HG03196 (cell line): ENCODE data around the gene RBP2.

Source experiments
- ATAC-seq: cut with Tn5 transposase; IDR thresholded peaks from one replicate; pipeline ENCODE4 v1.9.1; 2021; ENCODE audit not compliant: unreplicated experiment

The RBP2 gene

DNA sequence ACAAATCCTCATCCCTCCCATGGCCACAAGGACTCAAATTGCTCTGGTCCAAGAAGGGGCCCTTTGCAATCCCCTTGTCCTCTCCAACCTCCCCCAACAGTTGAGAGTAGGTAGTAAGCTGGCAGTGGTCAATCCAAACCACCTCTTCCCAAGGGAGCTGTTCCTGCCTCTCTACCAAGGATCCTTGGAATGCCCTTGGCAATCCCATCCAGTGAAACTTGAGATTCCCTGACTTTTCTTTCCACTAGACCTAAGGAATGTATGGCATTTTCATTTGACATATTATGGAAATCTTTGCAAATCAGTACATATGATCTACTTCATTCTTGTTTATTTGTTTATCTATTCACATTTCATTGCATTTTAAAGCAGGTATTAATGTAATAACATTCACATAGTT, 4.8 kb upstream of the RBP2 start:
- no peak for ATAC-seq

DNA sequence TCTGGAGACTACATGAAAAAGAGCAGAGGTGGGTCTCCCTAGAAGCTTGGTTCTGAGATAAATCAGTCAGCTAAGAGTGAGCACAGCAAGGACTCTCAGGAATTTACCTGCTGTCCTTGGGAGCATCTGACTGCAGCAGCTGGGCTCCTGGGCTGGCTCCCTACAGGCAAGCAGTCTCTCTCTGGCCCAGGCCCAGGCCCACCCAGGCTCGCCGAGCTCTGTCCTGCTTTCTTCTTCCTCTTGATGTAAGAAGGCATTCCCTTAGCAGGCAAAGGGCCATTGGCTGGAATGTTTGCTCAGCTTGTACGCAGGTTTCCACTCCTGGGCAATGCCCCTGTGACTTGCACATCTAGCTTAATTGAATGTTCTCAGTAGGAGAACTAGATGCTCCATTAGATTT, 4.3 kb upstream of the RBP2 start:
- ATAC-seq = no peak

DNA sequence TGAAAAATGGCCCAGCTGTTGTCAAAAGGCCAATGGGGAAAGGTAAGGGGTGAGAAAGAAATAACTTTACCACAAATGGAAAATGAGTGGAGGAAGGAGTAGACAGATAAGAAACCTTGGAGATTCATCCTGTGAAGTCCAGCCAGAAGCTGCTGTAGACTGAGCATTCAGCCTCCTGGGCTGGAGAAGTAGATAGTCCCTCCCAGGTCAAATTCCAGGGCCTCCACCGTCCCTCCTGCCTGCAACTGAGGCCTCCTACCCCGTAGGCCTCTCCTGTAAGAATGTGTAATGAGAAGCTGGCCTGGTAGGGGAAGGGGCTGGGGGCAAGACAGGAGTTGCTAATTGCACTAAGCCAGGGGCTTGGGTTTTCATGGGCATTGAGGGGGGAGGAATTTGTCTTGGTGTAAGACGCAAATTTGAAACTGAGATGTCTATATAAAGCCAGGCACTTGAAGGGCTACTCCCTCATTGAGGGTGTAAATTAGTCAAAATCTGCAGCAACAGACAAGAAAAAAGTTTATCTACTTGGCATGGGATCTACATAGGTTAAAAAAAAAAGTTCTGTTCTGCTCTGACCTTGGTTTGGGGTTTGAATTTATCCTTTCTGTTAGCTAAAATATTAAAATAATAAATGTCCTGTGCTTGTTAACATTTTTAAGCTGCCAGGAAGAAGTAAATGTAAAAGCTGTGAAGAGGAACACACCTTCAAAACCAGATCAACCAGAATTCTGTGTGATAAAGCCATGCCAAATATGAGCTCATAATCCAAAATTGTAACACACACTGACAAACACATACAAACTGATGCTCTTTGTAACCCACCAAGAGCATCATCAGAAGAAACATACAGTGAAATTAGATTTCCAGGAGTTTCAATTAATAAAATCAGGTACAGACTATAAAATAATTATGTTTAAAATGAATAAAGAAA, 1.7 kb upstream of the RBP2 start:
- no peak for ATAC-seq

DNA sequence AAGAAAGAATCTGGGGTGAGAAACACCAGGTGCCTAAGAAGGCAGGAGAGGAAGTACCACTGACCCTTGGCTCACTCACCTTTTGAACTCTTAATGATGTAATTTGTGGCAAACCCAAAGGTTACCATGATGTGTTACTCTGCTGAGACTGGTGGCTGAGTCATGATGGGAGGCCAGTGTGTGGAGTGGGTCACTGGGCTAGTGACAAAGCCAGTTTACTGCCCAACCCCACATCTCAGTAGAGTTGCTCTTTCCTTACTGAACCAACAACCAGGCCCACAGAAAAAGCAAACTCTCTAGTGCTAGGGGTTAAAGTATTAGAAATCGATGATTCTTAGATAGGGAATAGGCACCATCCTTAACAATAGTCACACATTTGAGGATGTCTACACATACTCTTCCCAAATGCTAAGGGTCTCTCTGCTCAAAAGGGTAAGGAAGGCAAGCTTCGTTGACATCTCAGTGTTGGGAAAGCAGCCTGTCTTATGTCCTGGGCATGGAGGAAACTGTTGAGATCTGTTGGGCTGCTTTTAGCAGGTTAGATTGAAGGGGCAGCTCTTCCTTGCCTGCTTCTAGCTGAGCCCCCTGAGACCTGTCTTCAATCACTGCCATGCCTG, 3.1 kb downstream of the RBP2 start:
- no peak for ATAC-seq

DNA sequence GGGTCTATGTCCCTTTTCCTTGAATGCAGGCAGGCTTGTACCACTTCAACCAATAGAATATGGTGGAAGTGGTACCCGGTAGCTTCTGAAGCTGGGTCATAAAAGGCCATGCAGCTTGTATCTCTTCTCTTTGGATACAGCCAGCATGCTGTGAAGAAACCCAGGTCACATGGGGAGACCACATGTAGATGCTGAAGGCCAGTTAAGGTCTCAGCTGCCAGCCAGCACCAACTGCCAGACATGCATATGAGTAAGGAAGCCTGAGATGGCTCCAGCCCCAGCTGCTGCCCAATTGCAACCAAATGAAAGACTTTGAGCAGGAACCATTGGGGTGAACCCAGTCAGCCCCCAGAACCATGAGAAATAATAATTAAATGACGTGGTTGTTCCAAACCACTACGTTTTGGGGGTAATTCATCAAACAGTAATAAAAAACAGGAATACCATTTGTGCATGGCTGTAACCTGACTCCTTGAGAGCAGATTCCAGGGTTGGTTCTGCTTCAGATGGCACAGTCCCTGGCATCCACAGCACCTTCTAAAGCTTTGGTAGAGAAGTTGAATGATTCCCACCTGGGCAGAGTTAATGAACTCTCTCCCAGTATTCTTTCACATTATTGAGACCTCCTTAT, 3.8 kb downstream of the RBP2 start:
- ATAC-seq = no peak

DNA sequence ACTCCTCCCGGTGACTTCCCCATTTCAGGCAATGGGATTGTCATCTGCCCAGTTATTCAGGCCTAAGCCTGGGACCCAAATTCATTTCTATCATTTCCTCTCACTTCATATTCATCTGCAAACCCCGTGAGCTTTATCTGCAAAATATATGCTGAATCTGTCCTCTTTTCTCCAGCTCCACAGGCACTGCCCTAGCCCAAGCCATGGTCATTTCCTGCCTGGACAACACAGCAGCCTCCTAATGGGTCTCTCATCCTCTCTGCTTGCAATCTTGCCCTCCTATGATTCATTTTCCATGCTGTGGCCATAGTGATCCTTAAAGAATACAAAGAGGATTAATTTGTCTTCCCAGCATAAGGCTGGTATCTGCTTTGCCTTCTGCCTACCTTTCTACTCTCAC, 6.1 kb downstream of the RBP2 start:
- no peak for ATAC-seq

DNA sequence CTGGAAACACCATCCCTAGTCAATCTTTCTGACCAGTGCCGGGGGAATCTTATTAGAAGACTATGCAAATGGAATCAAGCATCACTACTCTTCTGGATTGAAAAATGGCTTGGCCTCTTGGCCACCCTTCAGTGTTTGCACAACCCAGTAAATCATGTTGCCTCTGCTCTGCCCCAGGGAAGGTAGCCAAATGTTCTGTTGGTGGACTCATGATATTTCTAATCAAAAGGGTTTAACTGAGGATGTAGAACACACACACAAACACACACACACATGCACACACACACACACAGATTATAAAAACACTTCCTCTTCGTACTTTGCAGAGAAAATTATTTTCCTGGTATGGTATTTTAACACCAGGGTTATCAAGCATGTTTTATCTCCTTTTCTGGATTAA, 7.9 kb downstream of the RBP2 start:
- no peak for ATAC-seq

DNA sequence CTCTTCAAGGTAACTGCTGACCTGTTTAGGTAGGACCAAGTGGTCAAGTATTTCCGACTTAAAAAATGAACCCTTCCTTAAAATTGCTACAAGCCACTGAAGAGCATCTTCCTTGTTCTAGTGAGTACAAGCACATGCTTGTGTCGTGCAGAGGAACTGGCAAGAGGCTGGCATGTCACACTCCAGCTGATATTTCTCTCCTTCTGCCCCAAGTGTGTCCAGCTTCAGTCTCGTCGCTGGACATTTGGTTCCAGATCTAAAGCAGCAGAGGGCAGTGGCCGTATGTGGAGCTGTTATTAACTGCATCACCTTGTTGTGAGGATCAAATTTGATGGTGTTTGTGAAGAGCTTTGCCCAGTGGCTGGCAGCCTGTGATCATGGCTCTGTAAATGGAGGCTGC, 10.0 kb downstream of the RBP2 start:
- no peak for ATAC-seq

DNA sequence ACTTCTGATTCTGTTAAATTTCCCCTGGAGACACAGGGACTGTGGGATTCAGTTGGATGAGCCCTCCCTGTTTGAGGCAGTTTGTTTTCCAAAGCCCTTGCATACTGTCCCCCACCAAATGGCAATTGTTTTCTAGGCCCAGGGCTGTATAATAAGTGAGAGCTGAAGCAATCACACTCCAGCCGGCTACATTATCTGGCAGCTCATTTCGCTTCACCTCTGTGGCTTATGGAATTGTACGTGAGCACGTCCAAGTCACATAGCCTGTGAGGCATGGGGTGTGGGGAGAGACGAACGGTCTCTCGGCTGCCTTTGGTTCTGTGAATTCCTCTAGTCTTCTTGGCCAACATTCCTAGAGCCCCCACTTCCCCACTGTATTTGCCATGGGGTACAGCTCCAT, 10.7 kb downstream of the RBP2 start:
- no peak for ATAC-seq

DNA sequence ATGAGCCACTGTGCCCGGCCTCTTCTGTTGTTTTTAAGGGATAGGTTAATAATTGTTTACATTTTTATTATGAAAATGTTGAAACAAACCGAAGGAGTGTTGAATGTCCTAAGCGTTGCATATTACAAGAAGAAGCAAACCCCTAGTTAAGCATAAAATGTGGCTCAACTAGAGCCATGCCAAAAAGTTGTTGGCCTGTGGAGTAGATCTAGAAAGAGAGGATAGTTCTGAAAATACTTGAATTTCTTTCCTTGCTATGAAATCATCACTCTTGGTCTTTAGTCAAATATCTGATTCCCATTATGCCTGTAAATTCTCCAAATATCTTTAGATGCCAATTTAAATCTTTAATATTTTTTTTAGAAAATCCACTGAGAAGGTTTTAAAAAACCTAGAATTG, 12.8 kb downstream of the RBP2 start:
- ATAC-seq = no peak

DNA sequence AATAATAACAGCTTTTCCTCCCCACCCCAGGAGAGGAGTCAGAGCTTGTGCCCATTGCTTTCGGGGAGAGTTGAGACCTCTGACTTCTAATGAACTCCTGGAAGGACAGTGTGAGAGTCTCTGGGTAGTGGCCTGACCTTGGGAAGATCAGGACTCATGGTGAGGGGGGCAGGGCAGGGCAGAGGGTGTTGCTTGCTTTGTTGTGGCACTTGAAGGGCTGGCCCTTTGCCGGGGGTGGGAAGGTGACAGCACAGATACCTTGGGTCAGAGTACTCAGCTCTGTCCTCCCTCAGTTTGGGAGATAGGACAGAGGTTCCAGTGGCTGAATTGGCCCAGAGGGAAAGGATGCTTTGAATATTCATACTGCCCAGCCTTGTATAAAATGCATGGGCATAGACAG, 15.8 kb downstream of the RBP2 start:
- no peak for ATAC-seq

DNA sequence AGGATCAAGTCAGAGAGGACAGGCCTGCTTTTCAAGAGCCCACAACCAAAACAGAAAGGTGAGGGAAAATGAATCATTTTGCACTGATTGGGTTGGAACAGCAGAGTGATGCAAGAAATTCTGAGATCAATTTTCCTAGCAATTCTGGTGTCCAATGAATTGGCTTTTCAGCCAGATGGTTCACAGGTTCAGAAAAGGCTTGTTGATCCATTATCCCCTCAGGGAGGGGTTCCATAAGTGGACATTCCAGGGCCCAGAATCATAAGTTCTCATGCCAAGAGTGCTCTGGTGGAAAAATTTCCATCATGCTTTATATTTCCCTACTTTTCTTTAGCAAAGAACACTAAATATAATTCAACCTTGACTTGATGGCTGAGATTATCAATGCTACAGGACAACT, 16.2 kb downstream of the RBP2 start:
- no peak for ATAC-seq

DNA sequence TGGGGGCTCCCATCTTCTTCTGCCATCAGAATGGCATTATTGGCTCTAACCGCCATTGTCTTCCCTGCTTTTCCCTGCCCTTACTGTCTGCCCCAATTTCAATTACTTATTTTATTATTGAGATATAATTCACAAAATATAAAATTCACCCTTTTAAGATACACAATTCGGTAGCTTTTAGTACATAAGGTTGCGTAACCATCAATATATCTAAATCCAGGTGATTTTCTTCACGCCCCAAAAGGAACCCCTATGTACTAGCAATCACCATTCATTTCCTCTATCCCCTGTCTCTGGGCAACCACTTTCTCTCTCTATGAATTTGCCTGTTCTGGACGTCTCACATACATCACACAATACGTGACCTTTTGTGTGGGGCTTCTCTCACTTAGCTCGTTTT, 18.0 kb downstream of the RBP2 start:
- no peak for ATAC-seq

DNA sequence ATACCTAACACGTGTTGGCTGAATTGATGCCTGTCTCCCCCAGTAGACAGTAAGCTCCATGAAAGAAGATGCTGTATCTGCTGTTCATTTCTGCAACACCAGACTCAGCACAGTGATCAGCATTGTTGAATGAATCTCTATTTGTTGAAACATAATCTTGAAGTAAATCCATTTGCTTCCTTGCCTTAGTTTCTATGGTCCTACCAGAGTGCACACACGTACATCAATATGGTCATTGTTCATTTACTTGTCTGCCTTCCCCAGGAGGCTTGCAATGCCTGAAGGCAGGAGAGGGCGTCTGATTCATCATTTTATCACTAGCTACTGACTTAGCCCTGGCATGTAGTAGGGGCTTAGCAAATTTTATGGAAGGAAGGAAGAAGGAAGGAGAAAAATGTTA, 19.2 kb downstream of the RBP2 start:
- no peak for ATAC-seq

DNA sequence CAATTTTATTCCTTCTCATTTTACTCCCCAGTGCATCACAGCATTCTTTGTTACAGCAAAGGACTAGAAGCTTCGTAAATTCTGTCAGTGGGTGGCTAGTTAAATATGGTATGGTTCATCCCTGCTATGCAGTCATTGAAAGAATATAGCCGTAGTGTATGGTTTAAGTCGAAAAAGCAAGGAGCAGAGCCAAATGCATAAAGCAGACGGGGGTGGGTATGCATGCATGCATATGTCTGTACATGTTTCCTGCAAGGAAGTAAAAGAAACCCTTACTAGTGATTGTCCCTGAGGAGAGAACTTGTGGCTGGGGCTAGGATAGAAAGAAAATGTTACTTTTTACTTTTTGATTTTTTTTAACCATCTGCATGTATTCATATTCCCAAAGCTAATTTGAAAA, 19.9 kb downstream of the RBP2 start:
- no peak for ATAC-seq

DNA sequence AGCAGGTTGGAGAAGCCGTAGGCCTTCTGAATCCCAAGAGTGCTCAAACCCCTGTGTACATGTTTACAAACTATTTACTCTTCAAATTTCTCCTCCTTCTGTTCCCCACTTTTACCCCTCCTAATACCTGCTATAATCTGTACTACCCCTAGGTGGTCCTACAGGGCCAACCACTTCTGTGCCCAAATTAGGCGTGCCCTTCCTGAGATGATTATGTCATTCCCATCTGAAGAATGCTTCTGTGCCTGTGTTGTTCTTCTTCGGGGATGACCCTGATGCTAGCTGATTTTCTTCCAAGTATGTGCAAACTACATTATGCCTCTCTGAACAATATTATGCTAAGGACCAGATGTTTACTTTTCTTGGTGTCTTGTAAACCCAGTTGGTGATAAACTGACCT, 20.5 kb downstream of the RBP2 start:
- ATAC-seq = no peak

DNA sequence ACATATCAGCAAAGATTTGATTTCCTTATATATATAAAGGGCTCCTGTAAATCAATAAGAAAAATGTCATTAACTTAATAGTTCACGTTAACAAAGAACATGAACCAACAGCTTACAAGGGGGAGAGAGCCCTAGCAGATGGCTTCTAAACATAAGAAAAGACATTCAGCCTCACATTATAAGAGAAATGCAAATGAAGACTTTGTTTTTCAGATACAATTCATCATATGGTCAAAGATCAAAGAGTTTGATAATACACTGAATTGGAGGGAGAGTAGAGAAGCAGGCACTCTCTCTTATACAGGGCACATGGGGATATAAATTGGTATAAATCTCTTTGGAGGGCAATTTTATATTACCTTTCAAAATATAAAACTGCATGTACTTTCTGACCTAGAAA, 21.1 kb downstream of the RBP2 start:
- no peak for ATAC-seq

DNA sequence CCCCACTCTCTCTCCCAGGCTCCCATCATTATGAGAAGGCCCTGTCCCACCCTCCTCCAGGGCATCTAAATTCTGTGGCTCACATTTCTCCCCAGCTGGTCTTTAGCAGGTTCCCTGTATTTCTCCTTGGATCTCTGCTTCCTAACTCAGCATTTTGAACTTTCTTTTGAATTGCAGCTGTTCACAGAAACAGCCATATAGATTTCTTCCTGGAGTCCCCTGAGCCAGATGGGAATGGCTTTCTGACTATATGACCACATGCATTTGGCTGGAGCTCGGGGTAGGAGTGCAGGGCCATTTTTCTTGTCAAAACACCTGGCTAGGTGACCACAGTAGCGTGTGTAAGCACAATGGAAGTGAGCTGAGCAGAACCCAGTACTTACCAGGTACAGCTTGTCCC, 22.0 kb downstream of the RBP2 start:
- no peak for ATAC-seq

DNA sequence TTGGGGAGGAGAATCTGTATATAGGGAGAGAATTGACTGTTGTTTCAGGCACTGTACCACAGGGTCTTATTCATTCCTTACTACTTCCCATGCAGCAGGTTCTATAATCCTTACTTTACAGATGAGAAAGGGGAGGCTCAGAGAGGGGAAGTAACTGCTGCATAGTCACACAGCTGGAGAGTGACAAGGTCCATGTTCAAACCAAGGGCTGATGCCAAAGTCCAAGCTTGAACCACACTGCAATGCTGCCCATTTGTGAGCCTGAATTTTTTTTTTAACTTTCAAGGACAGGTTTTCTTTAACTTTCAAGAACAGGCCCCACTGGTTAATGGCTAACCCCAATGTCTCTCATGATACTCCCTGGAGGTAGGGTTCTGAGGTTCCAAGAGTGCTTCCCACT, 26.2 kb downstream of the RBP2 start:
- no peak for ATAC-seq

DNA sequence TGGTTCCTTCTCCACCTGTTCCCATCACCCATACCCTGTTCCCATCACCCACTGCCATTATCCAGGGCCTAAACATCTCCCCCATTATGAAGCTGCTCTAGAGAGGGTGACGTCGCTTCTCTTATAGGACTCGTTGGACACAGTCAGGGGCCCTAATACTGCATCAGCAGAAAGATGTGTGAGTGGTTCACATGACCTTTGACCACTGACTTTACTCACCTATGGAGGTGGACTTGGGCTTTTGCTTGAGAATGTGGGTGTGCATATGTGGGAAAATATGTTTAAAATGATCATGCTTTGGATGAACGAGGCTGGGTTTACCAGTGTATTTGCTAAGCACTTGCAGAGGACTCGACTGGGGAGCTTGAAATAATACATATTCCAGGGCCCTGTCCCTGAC, 26.8 kb downstream of the RBP2 start:
- no peak for ATAC-seq

DNA sequence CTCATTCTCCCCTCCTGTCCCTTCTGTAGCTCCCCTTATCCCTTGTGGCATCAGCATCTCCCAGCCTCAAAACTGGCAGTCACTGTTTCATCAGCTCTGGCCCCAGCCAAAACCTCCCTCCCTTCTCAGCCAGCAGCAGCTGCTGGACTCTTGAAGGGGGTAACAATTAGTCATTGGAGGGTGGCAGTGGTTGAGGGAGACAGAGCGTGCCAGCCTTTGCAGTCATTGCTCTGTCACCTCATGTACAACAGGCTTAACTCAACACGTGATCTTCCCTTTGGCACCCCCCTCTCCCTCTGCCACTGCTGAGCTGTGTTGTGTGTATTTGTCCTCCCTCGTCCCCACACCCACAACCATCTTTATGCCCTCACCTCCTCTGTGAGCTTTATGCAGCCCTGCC, 28.2 kb downstream of the RBP2 start:
- no peak for ATAC-seq

DNA sequence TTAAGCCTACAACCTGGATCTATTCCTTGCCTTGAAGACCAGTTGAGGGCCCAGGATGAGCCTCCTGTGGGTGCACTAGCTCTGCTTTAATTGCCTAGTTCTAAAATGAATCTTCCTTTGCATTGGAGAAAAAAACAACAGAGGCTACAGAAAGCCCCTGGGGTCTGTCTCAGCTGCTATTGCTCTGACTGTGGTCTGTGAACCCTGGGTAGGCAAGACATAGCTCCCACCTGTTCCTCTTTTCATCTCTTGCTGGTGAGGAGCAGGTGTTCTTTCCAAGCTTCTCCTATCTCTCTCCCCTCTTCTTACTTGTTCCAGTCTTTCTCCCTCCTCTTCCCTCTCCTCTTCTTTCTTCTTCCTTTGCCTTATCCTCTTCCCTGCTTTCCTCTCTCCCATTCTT, 28.8 kb downstream of the RBP2 start:
- ATAC-seq = no peak
